Measurements from ENCODE around the gene SLC39A13.

Gene SLC39A13

GRCh38 chr11:47394322-47395222 is 13.8 kb upstream of the SLC39A13 start:
- peak; percentile 98 for FAIRE-seq
- TF ChIP-seq POLR2A (IDR thresholded peaks at IDR 0.05; ENCODE audit: low read depth, low read length), result peak; percentile 68
- TF ChIP-seq TAF1 (IDR thresholded peaks at IDR 0.05; ENCODE audit: borderline replicate concordance, low read depth, low read length), result no peak
- peak; percentile 64 for TF ChIP-seq POLR2AphosphoS5 (IDR thresholded peaks at IDR 0.05; ENCODE audit: low read depth, low read length)
- DNase-seq (ENCODE audit: insufficient read length), result peak; percentile 89

- no peak for TF ChIP-seq TAF1 (IDR thresholded peaks at IDR 0.05; ENCODE audit: borderline replicate concordance, low read depth, low read length)
- TF ChIP-seq POLR2AphosphoS5 (IDR thresholded peaks at IDR 0.05; ENCODE audit: low read depth, low read length), result no peak
- no peak for TF ChIP-seq POLR2A (IDR thresholded peaks at IDR 0.05; ENCODE audit: low read depth, low read length)
- peak; percentile 81 for FAIRE-seq
Observed at GRCh38 chr11:47395223-47396048, 13.0 kb upstream of the SLC39A13 start.

GRCh38 chr11:47396049-47396320 is 12.4 kb upstream of the SLC39A13 start:
- no peak for TF ChIP-seq POLR2A (IDR thresholded peaks at IDR 0.05; ENCODE audit: low read depth, low read length)
- no peak for TF ChIP-seq TAF1 (IDR thresholded peaks at IDR 0.05; ENCODE audit: borderline replicate concordance, low read depth, low read length)
- TF ChIP-seq POLR2AphosphoS5 (IDR thresholded peaks at IDR 0.05; ENCODE audit: low read depth, low read length), result no peak
- DNase-seq (ENCODE audit: insufficient read length) (peak; percentile 11), FAIRE-seq (no peak)

More at GRCh38 chr11:47395223-47396048, 13.0 kb upstream of the SLC39A13 start:
- DNase-seq (ENCODE audit: insufficient read length), result peak; percentile 35

GRCh38 chr11:47398011-47398410 is 10.4 kb upstream of the SLC39A13 start:
- DNase-seq (ENCODE audit: insufficient read length) (peak; percentile 5), FAIRE-seq (no peak)
- TF ChIP-seq POLR2AphosphoS5 (IDR thresholded peaks at IDR 0.05; ENCODE audit: low read depth, low read length), result no peak
- TF ChIP-seq POLR2A (IDR thresholded peaks at IDR 0.05; ENCODE audit: low read depth, low read length), result no peak
- no peak for TF ChIP-seq TAF1 (IDR thresholded peaks at IDR 0.05; ENCODE audit: borderline replicate concordance, low read depth, low read length)

GRCh38 chr11:47398551-47398950 is 9.8 kb upstream of the SLC39A13 start:
- no peak for FAIRE-seq
- DNase-seq (ENCODE audit: insufficient read length), result peak; percentile 2
- TF ChIP-seq POLR2AphosphoS5 (IDR thresholded peaks at IDR 0.05; ENCODE audit: low read depth, low read length) (no peak), POLR2A (IDR thresholded peaks at IDR 0.05; ENCODE audit: low read depth, low read length) (no peak), TAF1 (IDR thresholded peaks at IDR 0.05; ENCODE audit: borderline replicate concordance, low read depth, low read length) (no peak)

GRCh38 chr11:47399860-47400767 is 8.3 kb upstream of the SLC39A13 start:
- no peak for TF ChIP-seq POLR2AphosphoS5 (IDR thresholded peaks at IDR 0.05; ENCODE audit: low read depth, low read length)
- TF ChIP-seq TAF1 (IDR thresholded peaks at IDR 0.05; ENCODE audit: borderline replicate concordance, low read depth, low read length), result no peak
- TF ChIP-seq POLR2A (IDR thresholded peaks at IDR 0.05; ENCODE audit: low read depth, low read length), result no peak; the same call in 1 of the 2 replicates
- DNase-seq (ENCODE audit: insufficient read length) (peak; percentile 70), FAIRE-seq (peak; percentile 67)

- FAIRE-seq, result peak; percentile 90
- no peak for TF ChIP-seq POLR2A (IDR thresholded peaks at IDR 0.05; ENCODE audit: low read depth, low read length)
- 0 out of 2 replicates have a peak, but pooled peaks have one; percentile 32 for TF ChIP-seq POLR2AphosphoS5 (IDR thresholded peaks at IDR 0.05; ENCODE audit: low read depth, low read length)
Observed at GRCh38 chr11:47400768-47401279, 7.6 kb upstream of the SLC39A13 start.

GRCh38 chr11:47403135-47403534 is 5.3 kb upstream of the SLC39A13 start:
- no peak for FAIRE-seq
- no peak for DNase-seq (ENCODE audit: insufficient read length)
- TF ChIP-seq TAF1 (IDR thresholded peaks at IDR 0.05; ENCODE audit: borderline replicate concordance, low read depth, low read length) (no peak), POLR2AphosphoS5 (IDR thresholded peaks at IDR 0.05; ENCODE audit: low read depth, low read length) (no peak), POLR2A (IDR thresholded peaks at IDR 0.05; ENCODE audit: low read depth, low read length) (no peak)

More at GRCh38 chr11:47400768-47401279, 7.6 kb upstream of the SLC39A13 start:
- DNase-seq (ENCODE audit: insufficient read length), result peak; percentile 16

- peak; percentile 1 for DNase-seq (ENCODE audit: insufficient read length)
- FAIRE-seq, result no peak
- no peak for TF ChIP-seq POLR2AphosphoS5 (IDR thresholded peaks at IDR 0.05; ENCODE audit: low read depth, low read length)
- TF ChIP-seq TAF1 (IDR thresholded peaks at IDR 0.05; ENCODE audit: borderline replicate concordance, low read depth, low read length), result no peak
- no peak for TF ChIP-seq POLR2A (IDR thresholded peaks at IDR 0.05; ENCODE audit: low read depth, low read length)
Observed at GRCh38 chr11:47403571-47403970, 4.8 kb upstream of the SLC39A13 start.

- DNase-seq (ENCODE audit: insufficient read length), result no peak
- FAIRE-seq, result no peak
- TF ChIP-seq POLR2A (IDR thresholded peaks at IDR 0.05; ENCODE audit: low read depth, low read length) (no peak), TAF1 (IDR thresholded peaks at IDR 0.05; ENCODE audit: borderline replicate concordance, low read depth, low read length) (no peak), POLR2AphosphoS5 (IDR thresholded peaks at IDR 0.05; ENCODE audit: low read depth, low read length) (0 out of 2 replicates have a peak, but pooled peaks have one; percentile 6)
Observed at GRCh38 chr11:47406896-47407745, 1.3 kb upstream of the SLC39A13 start.

Data from GM12892 (cell line).